Measurements from ENCODE around the gene SLC41A3. TPM values are rescaled to one million over a fixed set of nuclear protein-coding genes. Genes with fewer than 3 reads are reported as not detected.

The SLC41A3 gene
- total and polyA plus RNA-seq, 10 of the 15 experiments (the other 5 are each of a cell fraction or from before 2014, with no cell fraction given), result 8.3 to 29.5 (median 16.7) TPM

DNA sequence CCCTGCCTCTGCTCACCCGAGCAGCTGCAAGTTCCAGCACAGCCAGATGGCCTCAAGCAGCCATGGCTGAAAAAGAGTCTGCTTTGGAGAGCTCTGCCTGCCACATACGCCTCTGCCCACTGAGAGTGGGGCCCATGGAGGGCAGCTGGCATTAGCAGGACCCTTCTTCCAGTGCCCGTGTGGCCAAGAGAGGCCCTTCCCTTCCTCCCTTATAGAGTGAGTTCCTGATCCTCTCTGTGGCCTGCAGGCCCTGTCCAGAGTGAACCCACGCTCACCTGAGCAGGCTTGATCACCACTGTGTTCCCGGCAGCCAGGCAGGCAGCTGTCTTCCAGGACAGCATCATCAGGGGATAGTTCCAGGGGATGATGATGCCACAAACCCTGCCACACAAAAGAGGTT lies 41.4 kb upstream of the SLC41A3 start:
- H3K79me2 ChIP-seq (ENCODE audit: control insufficient read depth, insufficient read depth, low read length), result no peaks in the 10 kb centered on the region
- H3K4me2 ChIP-seq (ENCODE audit: control insufficient read depth, insufficient read depth), result no peak overlapping the region
- H3K4me3 ChIP-seq, result no peak overlapping the region
- H3K36me3 ChIP-seq (ENCODE audit: control insufficient read depth in 2 of 2, insufficient read depth in 2 of 2, low read length in 1 of 2), result no peaks in the 10 kb centered on the region
- no peak overlapping the region for H3K27ac ChIP-seq (ENCODE audit: control insufficient read depth, insufficient read depth)
- TF ChIP-seq ZBTB40 (IDR thresholded peaks at IDR 0.05; ENCODE audit: borderline replicate concordance) (no peak), RAD51 (IDR thresholded peaks at IDR 0.05) (no peak), RFX5 (IDR thresholded peaks at IDR 0.05; ENCODE audit: low read depth, low read length) (no peak), YBX1 (IDR thresholded peaks at IDR 0.05) (no peak), PAX8 (IDR thresholded peaks at IDR 0.05) (no peak), PAX5 (IDR thresholded peaks at IDR 0.05; ENCODE audit: borderline replicate concordance, low read depth, low read length) (no peak), CREB1 (IDR thresholded peaks at IDR 0.05; ENCODE audit: low read depth) (no peak), SMC3 (IDR thresholded peaks at IDR 0.05; ENCODE audit: borderline replicate concordance, low read length) (no peak), WRNIP1 (IDR thresholded peaks at IDR 0.05; ENCODE audit: borderline replicate concordance, low read depth, low read length) (no peak), KLF5 (IDR thresholded peaks at IDR 0.05; ENCODE audit: partially characterized antibody) (no peak), CBX3 (IDR thresholded peaks at IDR 0.05; ENCODE audit: borderline replicate concordance, low read depth) (no peak)
- TF ChIP-seq, protein P1, sequence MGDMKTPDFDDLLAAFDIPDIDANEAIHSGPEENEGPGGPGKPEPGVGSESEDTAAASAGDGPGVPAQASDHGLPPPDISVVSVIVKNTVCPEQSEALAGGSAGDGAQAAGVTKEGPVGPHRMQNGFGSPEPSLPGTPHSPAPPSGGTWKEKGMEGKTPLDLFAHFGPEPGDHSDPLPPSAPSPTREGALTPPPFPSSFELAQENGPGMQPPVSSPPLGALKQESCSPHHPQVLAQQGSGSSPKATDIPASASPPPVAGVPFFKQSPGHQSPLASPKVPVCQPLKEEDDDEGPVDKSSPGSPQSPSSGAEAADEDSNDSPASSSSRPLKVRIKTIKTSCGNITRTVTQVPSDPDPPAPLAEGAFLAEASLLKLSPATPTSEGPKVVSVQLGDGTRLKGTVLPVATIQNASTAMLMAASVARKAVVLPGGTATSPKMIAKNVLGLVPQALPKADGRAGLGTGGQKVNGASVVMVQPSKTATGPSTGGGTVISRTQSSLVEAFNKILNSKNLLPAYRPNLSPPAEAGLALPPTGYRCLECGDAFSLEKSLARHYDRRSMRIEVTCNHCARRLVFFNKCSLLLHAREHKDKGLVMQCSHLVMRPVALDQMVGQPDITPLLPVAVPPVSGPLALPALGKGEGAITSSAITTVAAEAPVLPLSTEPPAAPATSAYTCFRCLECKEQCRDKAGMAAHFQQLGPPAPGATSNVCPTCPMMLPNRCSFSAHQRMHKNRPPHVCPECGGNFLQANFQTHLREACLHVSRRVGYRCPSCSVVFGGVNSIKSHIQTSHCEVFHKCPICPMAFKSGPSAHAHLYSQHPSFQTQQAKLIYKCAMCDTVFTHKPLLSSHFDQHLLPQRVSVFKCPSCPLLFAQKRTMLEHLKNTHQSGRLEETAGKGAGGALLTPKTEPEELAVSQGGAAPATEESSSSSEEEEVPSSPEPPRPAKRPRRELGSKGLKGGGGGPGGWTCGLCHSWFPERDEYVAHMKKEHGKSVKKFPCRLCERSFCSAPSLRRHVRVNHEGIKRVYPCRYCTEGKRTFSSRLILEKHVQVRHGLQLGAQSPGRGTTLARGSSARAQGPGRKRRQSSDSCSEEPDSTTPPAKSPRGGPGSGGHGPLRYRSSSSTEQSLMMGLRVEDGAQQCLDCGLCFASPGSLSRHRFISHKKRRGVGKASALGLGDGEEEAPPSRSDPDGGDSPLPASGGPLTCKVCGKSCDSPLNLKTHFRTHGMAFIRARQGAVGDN (IDR thresholded peaks at IDR 0.05), result no peak
- BruUV-seq (replicated peaks), result no TSS peak
- H3K27me3 ChIP-seq (replicated peaks in 1 of 2; ENCODE audit: control insufficient read depth in 2 of 2, insufficient read depth in 2 of 2, low read length in 1 of 2), result peaks cover 2% of the 10 kb centered on the region in 2 experiments; a peak in 2 of 4 replicates
- H3K4me1 ChIP-seq (ENCODE audit: control insufficient read depth, insufficient read depth, low read length), result no peaks in the 10 kb centered on the region
- DNase-seq (ENCODE audit: low read depth, low spot score), result no peak
- no peak overlapping the region for H2AFZ ChIP-seq (ENCODE audit: control insufficient read depth, low read depth, low read length)
- no peaks in the 10 kb centered on the region for H4K20me1 ChIP-seq (ENCODE audit: control insufficient read depth, insufficient read depth)
- in situ Hi-C loops (cut with MboI) (no loop called here), intact Hi-C loops (cut with micrococcal nuclease; ENCODE audit: unreplicated experiment) (no loop called here)
- ChIA-PET SMC1A (ENCODE audit: uncharacterized antibody, unreplicated experiment) (no interaction called here), RAD21 (ENCODE audit: unreplicated experiment) (no interaction called here), POLR2A (no interaction called here), CTCF (no interaction called here)
- ATAC-seq, result no peak
- WGBS (ENCODE audit: insufficient coverage, insufficient replicate concordance, low lambda C conversion rate, missing lambda C conversion rate), result 24% methylated on average over 5 of the region's 5 CpGs
- no peaks in the 10 kb centered on the region for H3K9me3 ChIP-seq (replicated peaks; ENCODE audit: control insufficient read depth, insufficient read depth, low read length)
- no peak for FAIRE-seq
- no peak overlapping the region for H3K9ac ChIP-seq (ENCODE audit: control insufficient read depth, insufficient read depth, low read length)
